Measurements from ENCODE around the gene DBNL.

DNA sequence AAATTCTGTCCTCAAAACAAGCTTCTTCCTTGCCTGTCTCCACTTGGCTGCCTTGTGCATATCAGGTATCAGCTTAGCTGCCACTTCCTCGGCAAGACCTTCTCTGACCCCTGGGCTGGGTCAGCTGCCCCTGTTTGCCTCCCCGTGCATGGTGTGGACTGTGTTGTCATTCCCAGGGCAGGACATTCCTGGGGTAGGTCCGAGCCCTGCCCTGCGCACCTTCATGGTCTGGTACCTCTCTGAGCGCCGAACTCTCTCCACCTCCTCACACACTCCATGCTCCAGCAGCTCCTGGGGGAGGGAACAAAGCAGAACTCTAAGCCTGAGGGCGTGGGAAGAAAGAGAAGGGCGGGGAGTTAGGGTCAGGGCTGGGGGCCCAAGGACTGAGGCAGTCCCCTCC lies 34.0 kb downstream of the DBNL start:
- TF ChIP-seq JUNB (IDR thresholded peaks at IDR 0.05) (no peak), SMC3 (IDR thresholded peaks at IDR 0.05) (no peak)
- TF ChIP-seq, protein P1, sequence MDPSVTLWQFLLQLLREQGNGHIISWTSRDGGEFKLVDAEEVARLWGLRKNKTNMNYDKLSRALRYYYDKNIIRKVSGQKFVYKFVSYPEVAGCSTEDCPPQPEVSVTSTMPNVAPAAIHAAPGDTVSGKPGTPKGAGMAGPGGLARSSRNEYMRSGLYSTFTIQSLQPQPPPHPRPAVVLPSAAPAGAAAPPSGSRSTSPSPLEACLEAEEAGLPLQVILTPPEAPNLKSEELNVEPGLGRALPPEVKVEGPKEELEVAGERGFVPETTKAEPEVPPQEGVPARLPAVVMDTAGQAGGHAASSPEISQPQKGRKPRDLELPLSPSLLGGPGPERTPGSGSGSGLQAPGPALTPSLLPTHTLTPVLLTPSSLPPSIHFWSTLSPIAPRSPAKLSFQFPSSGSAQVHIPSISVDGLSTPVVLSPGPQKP (IDR thresholded peaks at IDR 0.05; ENCODE audit: low read depth, low read length) = no peak

All from A549 (cell line).